HFF-Myc (cell line): ENCODE measurements around the gene PDXK.

Source experiments
- DNase-seq: peaks from one replicate; pipeline ENCODE4 v3.0.0-alpha.2; 2011; ENCODE audit warnings: low read depth; ENCODE audit errors: extremely low read depth
- H3K4me3 ChIP-seq: replicated peaks from 2 replicates; pipeline ENCODE4 v1.5.1; 2011; ENCODE audit warnings: low read depth, mild to moderate bottlenecking, control low read depth, low read length
- CTCF ChIP-seq: IDR thresholded peaks from 2 replicates; pipeline ENCODE4 v1.5.1; 2012; ENCODE audit warnings: mild to moderate bottlenecking, low read depth, low read length, control low read depth; ENCODE audit errors: missing control alignments

The PDXK gene

GRCh38 chr21:43745772-43746517, 27.0 kb downstream of the PDXK start:
- TF ChIP-seq CTCF: no peak
- DNase-seq: no peak
- no peak overlapping the region for H3K4me3 ChIP-seq

- no peak for TF ChIP-seq CTCF
- no peak for DNase-seq
- H3K4me3 ChIP-seq: no peak overlapping the region
These were observed 29.7 kb downstream of the PDXK start for GRCh38 chr21:43748622-43749021.

- DNase-seq: no peak
- no peak for TF ChIP-seq CTCF
- H3K4me3 ChIP-seq: no peak overlapping the region
These were observed 30.8 kb downstream of the PDXK start for GRCh38 chr21:43749651-43750262.

GRCh38 chr21:43750339-43751033, 31.6 kb downstream of the PDXK start:
- no peak overlapping the region for H3K4me3 ChIP-seq
- TF ChIP-seq CTCF: no peak
- DNase-seq: no peak

GRCh38 chr21:43751955-43752591, 33.1 kb downstream of the PDXK start:
- no peak overlapping the region for H3K4me3 ChIP-seq
- no peak for DNase-seq
- TF ChIP-seq CTCF: no peak

- no peak for DNase-seq
- TF ChIP-seq CTCF: no peak
- H3K4me3 ChIP-seq: no peak overlapping the region
These were observed 34.0 kb downstream of the PDXK start for GRCh38 chr21:43752758-43753438.
